Pancreas (tissue), 10 donors: ENCODE measurements around the gene NR6A1. TPM values are rescaled to one million over a fixed set of nuclear protein-coding genes. Genes with fewer than 3 reads are reported as not detected.
"Not testable (repeated sequence)": the region's sequence is repeated elsewhere in the genome, so short reads cannot be mapped to it uniquely, and the experiment has no call there.

ENCODE experiments used
- ATAC-seq, 4 donors: fragments of 200-7000 bp; cut with Tn5 transposase; one replicate each; pipeline versions ENCODE4 v1.8.0 to v1.9.1; 2020; ENCODE audit warnings: mild to moderate bottlenecking in 4 of 4, moderate library complexity in 4 of 4
- DNase-seq, 6 donors: peaks; one replicate each; pipeline ENCODE4 v3.0.0-alpha.2; 2020
- FAIRE-seq: peaks from 2 replicates; lab custom pipeline; 2012; peaks lifted over from hg19 to GRCh38; lab: Jason Lieb, UNC
- H3K27ac ChIP-seq, 4 donors: fragments of 200-600 bp; sonication (generic); 1 replicate in 3 of 4; 2 replicates in 1 of 4; pipeline versions ENCODE4 v1.5.0 to v1.8.0; 2020
- H3K27me3 ChIP-seq, 4 donors: fragments of 200-600 bp; one replicate each; pipeline ENCODE4 v1.8.0; 2021
- H3K36me3 ChIP-seq, 3 donors: fragments of 200-600 bp; sonication (generic) in 1 of 3; one replicate each; pipeline versions ENCODE4 v1.5.0 to v1.8.0; 2020 to 2021
- H3K4me1 ChIP-seq, 3 donors: fragments of 200-600 bp; one replicate each; pipeline ENCODE4 v1.8.0; 2021
- H3K4me3 ChIP-seq, 4 donors: fragments of 200-600 bp; sonication (generic) in 2 of 4; one replicate each; pipeline versions ENCODE4 v1.5.0 to v1.8.0; 2020 to 2021
- H3K9me3 ChIP-seq, 4 donors: fragments of 200-600 bp; one replicate each; pipeline ENCODE4 v1.8.0; 2021
- CTCF ChIP-seq, 4 donors: fragments of 200-600 bp; sonication (generic) in 3 of 4; IDR thresholded peaks; one replicate each; pipeline versions ENCODE4 v1.5.0 to v1.8.0; 2021; ENCODE audit warnings: antibody characterized with exemption in 4 of 4
- WGBS, 2 donors: extraction: QIAGEN DNeasy Blood & Tissue Kit; methylation state at CpG; one replicate each; pipeline ENCODE4 v1.1.7; 2013; 5-methylcytosine and 5-hydroxymethylcytosine counted together
- intact Hi-C, 3 donors: fragments of 100-400 bp; cut with DNase I; formaldehyde crosslinking; loops; one replicate each; pipeline versions ENCODE4 v1.11.1 to v1.14.2; 2022
- polyA plus RNA-seq, 2 donors: library from polyadenylated mRNA; stranded (reverse); fragments of 200-250 nt; gene quantifications; one replicate each; pipeline ENCODE4 v1.2.3, GENCODE V29; 2013
- total RNA-seq, 6 donors: library from RNA; stranded (reverse); fragmentation: NEBNext Ultra II Directional in 4 of 6; extraction: Animal tissue kit (Norgen Biotek cat#: 25700) in 4 of 6; gene quantifications; one replicate each; pipeline versions ENCODE4 v1.2.1 to v1.2.4, GENCODE V29; 2021 to 2023
- donor health status: healthy with polysubstance abuse.
- donor health status: DM: no; HTN: no; CAD: no; lungs with moderate emphysema.
- donor health status: DM: no; HTN: no; CAD: no.
- donor health status: control.
- donor health status: control.
- donor health status: Bipolar disorder and iron deficiency.
- donor health status: DM: yes; HTN: yes; CAD: no.
- donor health status: DM: no; HTN: no; CAD: no.
- donor health status: DM: no; HTN: no; CAD: no.
- donor health status: DM: yes; HTN: yes; CAD: no.

The NR6A1 gene
- total and polyA plus RNA-seq, 8 donors, result 2.1 to 3.9 (median 2.6) TPM

DNA sequence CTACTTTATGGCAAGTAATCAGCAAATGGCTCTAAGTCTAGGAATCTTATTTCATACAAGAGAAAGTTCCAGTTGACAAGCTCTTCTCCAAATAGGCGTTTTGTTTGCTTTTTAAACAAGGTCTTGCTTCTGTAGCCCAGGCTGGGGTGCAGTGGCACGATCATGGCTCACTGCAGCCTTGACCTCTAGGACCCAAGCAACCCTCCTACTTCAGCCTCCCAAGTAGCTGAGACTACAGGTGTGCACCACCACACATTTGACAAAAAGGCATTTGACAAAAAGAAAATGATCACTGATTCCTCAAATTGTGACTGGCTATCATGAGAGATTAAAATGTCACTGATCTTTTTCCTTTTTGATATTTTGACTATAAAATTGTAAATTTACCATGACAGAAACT lies 31.8 kb downstream of the NR6A1 start:
- H3K4me3 ChIP-seq, result no peak overlapping the region
- DNase-seq, result no peak
- 58 to 71% methylated on average over 2 of the region's 2 CpGs for WGBS, 2 donors
- H3K27ac ChIP-seq, result no peak overlapping the region
- intact Hi-C loops, result no loop called here
- no peaks in the 10 kb centered on the region for H3K36me3 ChIP-seq
- no peaks in the 10 kb centered on the region for H3K4me1 ChIP-seq
- TF ChIP-seq CTCF (IDR thresholded peaks at IDR 0.05), result no peak
- no peaks in the 10 kb centered on the region for H3K27me3 ChIP-seq
- FAIRE-seq, result no peak
- no peak for ATAC-seq
- H3K9me3 ChIP-seq, result no peaks in the 10 kb centered on the region

GRCh38 chr9:124738075-124738474 lies 33.0 kb downstream of the NR6A1 start:
- H3K36me3 ChIP-seq, intact Hi-C loops, ATAC-seq, H3K4me3 ChIP-seq, H3K27ac ChIP-seq, H3K27me3 ChIP-seq, H3K4me1 ChIP-seq, H3K9me3 ChIP-seq, DNase-seq, FAIRE-seq: not testable (repeated sequence)
- WGBS, 2 donors, result 97 to 100% methylated on average over 7 of the region's 7 CpGs

GRCh38 chr9:124735121-124735520 lies 36.0 kb downstream of the NR6A1 start:
- H3K27ac ChIP-seq, result peak overlapping the region in 2 of 4 donors; percentile 59 to 61
- peak in 1 of 4 donors; percentile 32 for ATAC-seq

GRCh38 chr9:124734741-124735083 lies 36.4 kb downstream of the NR6A1 start:
- H3K27ac ChIP-seq, result peak overlapping the region; percentile 20 to 61 (median 46)
- FAIRE-seq, H3K4me3 ChIP-seq: not testable (repeated sequence)

More at GRCh38 chr9:124735121-124735520, 36.0 kb downstream of the NR6A1 start:
- Histone ChIP-seq H3K27me3 (no peaks in the 10 kb centered on the region), H3K9me3 (no peaks in the 10 kb centered on the region), H3K4me3 (no peak overlapping the region), H3K4me1 (peaks cover 0 to 7% (median 7%) of the 10 kb centered on the region in 3 donors), H3K36me3 (no peaks in the 10 kb centered on the region)
- no peak for DNase-seq
- no peak for FAIRE-seq
- no peak for TF ChIP-seq CTCF (IDR thresholded peaks at IDR 0.05)
- intact Hi-C loops, result no loop called here

DNA sequence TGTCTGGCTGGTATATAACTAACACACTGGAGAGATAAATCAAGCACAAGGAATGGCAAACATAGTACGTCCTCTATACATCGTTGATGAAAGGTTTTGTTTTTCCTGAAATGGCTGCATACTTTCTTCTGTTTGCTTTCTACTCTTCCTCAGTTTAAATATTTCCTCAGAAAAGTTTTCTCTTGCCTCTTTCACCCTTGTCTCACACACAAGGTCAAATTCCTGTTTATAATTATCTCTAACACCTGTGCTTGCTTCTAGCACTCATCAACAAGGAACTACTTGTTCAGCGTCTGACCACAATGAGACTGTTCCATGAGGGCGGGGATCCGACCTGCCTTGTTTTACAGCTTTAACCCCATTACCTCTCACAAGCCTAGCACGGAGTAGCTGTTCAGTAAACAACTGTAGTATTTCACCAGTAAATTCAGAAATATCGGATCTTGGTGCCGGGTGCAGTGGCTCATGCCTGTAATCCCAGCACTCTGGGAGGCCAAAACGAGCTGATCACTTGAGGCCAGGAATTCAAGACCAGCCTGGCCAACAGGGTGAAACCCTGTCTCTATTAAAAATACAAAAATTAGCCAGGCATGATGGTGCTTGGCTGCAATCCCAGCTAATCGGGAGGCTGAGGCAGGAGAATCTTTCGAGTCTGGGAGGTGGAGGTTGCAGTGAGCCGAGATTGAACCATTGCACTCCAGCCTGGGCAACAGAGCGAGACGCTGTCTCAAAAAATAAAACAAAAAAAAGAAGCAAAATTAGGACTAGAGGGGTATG lies 37.0 kb downstream of the NR6A1 start:
- ATAC-seq (peak; percentile 73 to 94 (median 86)), FAIRE-seq (no peak), DNase-seq (peak in 3 of 6 donors; percentile 15 to 48 (median 29))
- peak overlapping the region; percentile 20 to 61 (median 46) for H3K27ac ChIP-seq
- H3K27me3 ChIP-seq, result no peaks in the 10 kb centered on the region
- no peak overlapping the region for H3K4me3 ChIP-seq
- intact Hi-C loops, result no loop called here
- 47 to 50% methylated on average over 14 of the region's 14 CpGs for WGBS, 2 donors
- no peak for TF ChIP-seq CTCF (IDR thresholded peaks at IDR 0.05)
- H3K9me3 ChIP-seq, result no peaks in the 10 kb centered on the region
- H3K36me3 ChIP-seq, result no peaks in the 10 kb centered on the region
- H3K4me1 ChIP-seq, result peaks cover 0 to 7% (median 7%) of the 10 kb centered on the region in 3 donors

More at GRCh38 chr9:124734741-124735083, 36.4 kb downstream of the NR6A1 start:
- peak in 1 of 4 donors; percentile 32 for ATAC-seq
- H3K27me3 ChIP-seq, DNase-seq, H3K4me1 ChIP-seq, H3K9me3 ChIP-seq, intact Hi-C loops, H3K36me3 ChIP-seq: not testable (repeated sequence)
- WGBS, 2 donors, result 82 to 87% methylated on average over 7 of the region's 7 CpGs

GRCh38 chr9:124730772-124731171 lies 40.3 kb downstream of the NR6A1 start:
- peaks cover 0 to 7% (median 7%) of the 10 kb centered on the region in 3 donors for H3K4me1 ChIP-seq
- H3K27me3 ChIP-seq, result no peaks in the 10 kb centered on the region
- no peak for TF ChIP-seq CTCF (IDR thresholded peaks at IDR 0.05)
- no peaks in the 10 kb centered on the region for H3K9me3 ChIP-seq
- DNase-seq (no peak), FAIRE-seq (no peak), ATAC-seq (no peak)
- WGBS, 2 donors, result 86 to 97% methylated on average over 2 of the region's 2 CpGs
- H3K4me3 ChIP-seq, result no peak overlapping the region
- intact Hi-C loops, result no loop called here
- H3K27ac ChIP-seq, result no peak overlapping the region
- H3K36me3 ChIP-seq, result no peaks in the 10 kb centered on the region
